Measurements from ENCODE around the gene PLPP7.

PLPP7 gene

GRCh38 chr9:131318231-131319085, 28.9 kb downstream of the PLPP7 start:
- DNase-seq (ENCODE audit: low spot score): no peak
- no peak for TF ChIP-seq CTCF (IDR thresholded peaks at IDR 0.05; ENCODE audit: extremely low read depth, insufficient read depth, missing control alignments)
- in situ Hi-C loops (cut with MboI; ENCODE audit: low pct_unique_long_range_greater_than_20kb, low sequenced_read_pairs, unreplicated experiment): no loop called here

- DNase-seq (ENCODE audit: low spot score): no peak
- in situ Hi-C loops (cut with MboI; ENCODE audit: low pct_unique_long_range_greater_than_20kb, low sequenced_read_pairs, unreplicated experiment): no loop called here
- no peak for TF ChIP-seq CTCF (IDR thresholded peaks at IDR 0.05; ENCODE audit: extremely low read depth, insufficient read depth, missing control alignments)
Observed at GRCh38 chr9:131319486-131319885, 30.0 kb downstream of the PLPP7 start.

- no peak for DNase-seq (ENCODE audit: low spot score)
- no peak for TF ChIP-seq CTCF (IDR thresholded peaks at IDR 0.05; ENCODE audit: extremely low read depth, insufficient read depth, missing control alignments)
- in situ Hi-C loops (cut with MboI; ENCODE audit: low pct_unique_long_range_greater_than_20kb, low sequenced_read_pairs, unreplicated experiment): no loop called here
Observed at GRCh38 chr9:131320031-131320685, 30.6 kb downstream of the PLPP7 start.

- DNase-seq (ENCODE audit: low spot score): no peak
- TF ChIP-seq CTCF (IDR thresholded peaks at IDR 0.05; ENCODE audit: extremely low read depth, insufficient read depth, missing control alignments): no peak
- in situ Hi-C loops (cut with MboI; ENCODE audit: low pct_unique_long_range_greater_than_20kb, low sequenced_read_pairs, unreplicated experiment): no loop called here
Observed at GRCh38 chr9:131323629-131324028, 34.1 kb downstream of the PLPP7 start.

GRCh38 chr9:131324736-131325679, 35.5 kb downstream of the PLPP7 start:
- in situ Hi-C loops (cut with MboI; ENCODE audit: low pct_unique_long_range_greater_than_20kb, low sequenced_read_pairs, unreplicated experiment): no loop called here
- no peak for DNase-seq (ENCODE audit: low spot score)
- TF ChIP-seq CTCF (IDR thresholded peaks at IDR 0.05; ENCODE audit: extremely low read depth, insufficient read depth, missing control alignments): no peak

GRCh38 chr9:131329241-131329641, 39.7 kb downstream of the PLPP7 start:
- no peak for TF ChIP-seq CTCF (IDR thresholded peaks at IDR 0.05; ENCODE audit: extremely low read depth, insufficient read depth, missing control alignments)
- no peak for DNase-seq (ENCODE audit: low spot score)
- in situ Hi-C loops (cut with MboI; ENCODE audit: low pct_unique_long_range_greater_than_20kb, low sequenced_read_pairs, unreplicated experiment): no loop called here

All from GM13977 (cell line).